RWPE2 (cell line): ENCODE data around the gene SERPINA5.
A peak's percentile ranks its signal among the peaks of the same experiment; 100 is the strongest.

ENCODE experiments used
- ATAC-seq: fragments of 200-7000 bp; cut with Tn5 transposase; 3 replicates; pipeline ENCODE4 v1.9.1; 2021; ENCODE audit warnings: low read depth
- DNase-seq: peaks from one replicate; pipeline ENCODE4 v3.0.0-alpha.2; 2020; ENCODE audit warnings: low spot score
- H3K27ac ChIP-seq: fragments of 450-650 bp; 2 replicates; pipeline ENCODE4 v1.5.1; 2017; ENCODE audit warnings: mild to moderate bottlenecking; ENCODE audit not compliant: poor library complexity, severe bottlenecking
- H3K27me3 ChIP-seq: fragments of 250-450 bp; sonication (Bioruptor Pico); 2 replicates; pipeline ENCODE4 v1.5.1; 2021; ENCODE audit warnings: mild to moderate bottlenecking, moderate library complexity; ENCODE audit not compliant: insufficient read depth, poor library complexity, severe bottlenecking
- H3K36me3 ChIP-seq: fragments of 250-450 bp; sonication (Bioruptor Pico); 2 replicates; pipeline ENCODE4 v1.5.1; 2020; ENCODE audit warnings: low read depth, mild to moderate bottlenecking, moderate library complexity
- H3K4me1 ChIP-seq: fragments of 250-450 bp; sonication (Bioruptor Pico); 2 replicates; pipeline ENCODE4 v1.5.1; 2021; ENCODE audit warnings: mild to moderate bottlenecking, moderate library complexity; ENCODE audit not compliant: insufficient read depth, poor library complexity, severe bottlenecking
- H3K4me3 ChIP-seq: fragments of 250-450 bp; sonication (Bioruptor Pico); 2 replicates; pipeline ENCODE4 v1.5.1; 2021; ENCODE audit warnings: mild to moderate bottlenecking, moderate library complexity; ENCODE audit not compliant: severe bottlenecking
- H3K9me3 ChIP-seq: fragments of 250-450 bp; sonication (Bioruptor Pico); 2 replicates; pipeline ENCODE4 v1.5.1; 2021; ENCODE audit warnings: mild to moderate bottlenecking, moderate library complexity; ENCODE audit not compliant: severe bottlenecking
- TF ChIP-seq, protein P1 (sequence below): fragments of 450-650 bp; IDR thresholded peaks from one replicate; pipeline ENCODE4 v1.5.1; 2017; ENCODE audit warnings: mild to moderate bottlenecking, moderate library complexity; ENCODE audit not compliant: poor library complexity, severe bottlenecking

The SERPINA5 gene

DNA sequence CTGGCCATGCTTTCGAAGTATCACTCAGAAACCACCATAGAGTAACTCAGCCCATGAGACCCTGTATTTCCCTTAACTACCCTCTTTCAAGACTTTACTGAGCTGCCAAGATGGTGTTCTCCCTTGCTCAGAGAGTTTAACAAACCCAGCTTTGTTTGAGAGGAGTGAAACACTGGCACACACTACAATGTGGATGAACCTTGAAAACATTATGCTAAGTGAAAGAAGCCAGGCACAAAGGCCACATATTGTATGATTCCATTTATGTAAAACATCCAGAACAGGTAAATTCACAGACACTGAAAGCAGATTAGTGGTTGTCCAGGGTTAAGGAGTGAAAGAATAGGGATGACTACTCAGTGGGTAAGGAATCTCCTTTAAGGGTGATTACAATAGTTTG, 49.8 kb downstream of the SERPINA5 start:
- no peak for ATAC-seq
- Histone ChIP-seq H3K4me3 (no peak overlapping the region), H3K36me3 (no peaks in the 10 kb centered on the region), H3K4me1 (no peaks in the 10 kb centered on the region), H3K27me3 (peaks cover 6% of the 10 kb centered on the region), H3K27ac (no peak overlapping the region), H3K9me3 (no peaks in the 10 kb centered on the region)
- DNase-seq: no peak
- TF ChIP-seq, protein P1, sequence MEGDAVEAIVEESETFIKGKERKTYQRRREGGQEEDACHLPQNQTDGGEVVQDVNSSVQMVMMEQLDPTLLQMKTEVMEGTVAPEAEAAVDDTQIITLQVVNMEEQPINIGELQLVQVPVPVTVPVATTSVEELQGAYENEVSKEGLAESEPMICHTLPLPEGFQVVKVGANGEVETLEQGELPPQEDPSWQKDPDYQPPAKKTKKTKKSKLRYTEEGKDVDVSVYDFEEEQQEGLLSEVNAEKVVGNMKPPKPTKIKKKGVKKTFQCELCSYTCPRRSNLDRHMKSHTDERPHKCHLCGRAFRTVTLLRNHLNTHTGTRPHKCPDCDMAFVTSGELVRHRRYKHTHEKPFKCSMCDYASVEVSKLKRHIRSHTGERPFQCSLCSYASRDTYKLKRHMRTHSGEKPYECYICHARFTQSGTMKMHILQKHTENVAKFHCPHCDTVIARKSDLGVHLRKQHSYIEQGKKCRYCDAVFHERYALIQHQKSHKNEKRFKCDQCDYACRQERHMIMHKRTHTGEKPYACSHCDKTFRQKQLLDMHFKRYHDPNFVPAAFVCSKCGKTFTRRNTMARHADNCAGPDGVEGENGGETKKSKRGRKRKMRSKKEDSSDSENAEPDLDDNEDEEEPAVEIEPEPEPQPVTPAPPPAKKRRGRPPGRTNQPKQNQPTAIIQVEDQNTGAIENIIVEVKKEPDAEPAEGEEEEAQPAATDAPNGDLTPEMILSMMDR: no peak

DNA sequence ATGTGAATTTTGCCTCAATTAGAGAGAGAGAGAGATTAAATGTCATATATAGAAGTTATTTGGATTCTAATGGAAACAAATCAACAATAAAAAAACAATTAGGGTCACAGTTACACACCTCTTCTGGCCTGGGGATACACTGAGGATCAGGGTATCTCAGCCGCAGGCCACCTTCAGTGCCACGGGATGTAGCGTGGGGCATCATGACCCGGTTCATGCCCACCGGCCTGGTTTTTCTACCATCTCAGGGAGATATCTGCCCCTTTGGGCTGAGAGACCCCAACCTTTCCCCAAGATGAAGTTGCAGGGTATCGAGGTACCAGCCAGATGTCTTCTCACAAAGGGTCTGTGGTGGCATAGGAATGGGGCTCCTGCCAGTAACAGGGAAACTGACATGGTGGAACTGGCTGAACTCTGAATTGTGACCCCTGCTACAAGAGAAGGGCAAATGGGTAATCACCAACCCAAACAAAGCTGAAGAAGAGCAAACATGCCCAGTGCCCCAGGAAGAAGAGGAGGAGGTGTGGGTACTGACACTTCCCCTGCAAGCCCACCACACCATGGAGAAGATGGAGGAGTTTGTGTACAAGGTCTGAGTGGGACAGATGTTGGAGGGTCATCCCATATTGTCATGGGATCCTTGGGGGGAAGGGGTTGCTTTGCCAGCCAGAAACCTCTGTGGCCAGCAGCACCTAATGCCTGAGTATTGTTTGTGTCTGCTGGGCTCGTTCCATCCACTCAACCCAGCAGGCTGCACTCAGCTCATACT, 50.5 kb downstream of the SERPINA5 start:
- Histone ChIP-seq H3K27ac (no peak overlapping the region), H3K4me1 (no peaks in the 10 kb centered on the region), H3K36me3 (no peaks in the 10 kb centered on the region), H3K9me3 (no peaks in the 10 kb centered on the region), H3K27me3 (peaks cover 6% of the 10 kb centered on the region), H3K4me3 (no peak overlapping the region)
- TF ChIP-seq, protein P1: no peak
- peak; percentile 36 for DNase-seq
- no peak for ATAC-seq

DNA sequence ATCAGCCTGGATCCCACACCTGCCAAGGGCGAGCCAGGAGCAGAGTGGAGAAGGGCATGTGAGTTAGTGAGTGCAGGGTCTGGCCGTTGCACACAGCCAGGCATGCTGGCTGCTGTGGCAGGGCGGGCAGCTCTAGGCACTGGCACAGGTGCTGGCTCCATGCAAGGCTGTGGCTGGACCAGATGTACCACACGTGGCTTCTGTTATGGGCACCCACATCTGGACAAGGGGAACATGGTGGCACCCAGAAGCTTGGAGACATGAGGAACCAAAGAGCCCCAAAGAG, 51.0 kb downstream of the SERPINA5 start:
- no peak overlapping the region for H3K4me3 ChIP-seq

DNA sequence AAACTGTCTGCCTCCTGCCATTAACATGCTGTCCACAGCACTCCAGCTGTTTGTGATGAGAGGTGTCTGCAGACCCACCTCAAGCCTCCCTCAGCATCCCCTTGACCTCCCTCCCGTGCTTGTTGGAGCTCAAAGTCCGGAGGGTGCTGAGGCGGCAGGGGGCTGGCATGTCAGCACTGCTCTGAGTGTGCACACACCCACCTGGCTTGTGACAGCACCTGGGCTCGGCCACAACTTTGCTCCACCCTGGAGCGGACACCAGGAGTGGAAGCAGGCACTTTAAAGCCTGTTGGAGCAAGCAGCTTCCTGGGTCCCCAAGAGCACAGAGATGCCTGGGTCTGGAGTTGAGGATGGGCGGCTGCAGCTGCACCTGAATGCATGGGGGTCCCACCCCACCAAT, 51.9 kb downstream of the SERPINA5 start:
- peaks cover 6% of the 10 kb centered on the region for H3K27me3 ChIP-seq
- peak; percentile 54 for DNase-seq
- TF ChIP-seq, protein P1: no peak

More for the DNA sequence above, 51.0 kb downstream of the SERPINA5 start:
- ATAC-seq: no peak; the same call in 2 of the 3 replicates
- H3K9me3 ChIP-seq: no peaks in the 10 kb centered on the region
- TF ChIP-seq, protein P1: no peak
- peak; percentile 34 for DNase-seq
- no peak overlapping the region for H3K27ac ChIP-seq
- peaks cover 6% of the 10 kb centered on the region for H3K27me3 ChIP-seq
- no peaks in the 10 kb centered on the region for H3K36me3 ChIP-seq
- no peaks in the 10 kb centered on the region for H3K4me1 ChIP-seq

DNA sequence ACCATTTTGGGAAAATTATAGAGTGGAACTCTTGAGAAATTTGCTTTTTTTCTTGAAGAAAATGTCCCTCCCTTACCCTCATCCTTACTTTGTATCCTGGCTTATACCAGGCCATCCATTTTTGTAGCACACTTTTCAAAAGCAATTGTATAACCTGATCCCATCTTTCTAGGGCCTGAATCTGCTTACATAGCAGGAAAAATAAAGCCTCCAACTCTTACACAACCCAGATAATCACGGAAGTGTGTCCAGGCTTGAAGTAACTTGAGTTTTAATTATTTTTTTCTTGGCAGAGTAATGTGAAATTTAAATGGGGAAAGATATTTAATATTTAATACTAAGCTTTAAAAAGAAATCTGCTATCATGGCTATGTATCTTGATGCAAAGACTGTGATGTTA, 53.9 kb downstream of the SERPINA5 start:
- DNase-seq: no peak
- no peaks in the 10 kb centered on the region for H3K36me3 ChIP-seq
- no peaks in the 10 kb centered on the region for H3K9me3 ChIP-seq
- no peak for ATAC-seq
- no peak overlapping the region for H3K27ac ChIP-seq
- H3K27me3 ChIP-seq: peaks cover 6% of the 10 kb centered on the region
- TF ChIP-seq, protein P1: no peak
- H3K4me3 ChIP-seq: no peak overlapping the region
- H3K4me1 ChIP-seq: no peaks in the 10 kb centered on the region

More for the DNA sequence above, 51.9 kb downstream of the SERPINA5 start:
- Histone ChIP-seq H3K4me1 (no peaks in the 10 kb centered on the region), H3K4me3 (no peak overlapping the region), H3K9me3 (no peaks in the 10 kb centered on the region), H3K27ac (no peak overlapping the region), H3K36me3 (no peaks in the 10 kb centered on the region)
- no peak for ATAC-seq
